AG09309 (cell line): Measurements from ENCODE around the gene NELL2.

Experiments
- DNase-seq: peaks from one replicate; pipeline ENCODE4 v3.0.0-alpha.2; 2010; ENCODE audit warnings: low read depth
- H3K4me3 ChIP-seq: 2 replicates; pipeline ENCODE4 v1.5.1; 2011; ENCODE audit warnings: mild to moderate bottlenecking, low read depth, low read length, moderate library complexity; ENCODE audit not compliant: control insufficient read depth
- CTCF ChIP-seq: IDR thresholded peaks from 2 replicates; pipeline ENCODE4 v1.5.1; 2011; ENCODE audit warnings: mild to moderate bottlenecking, low read depth, low read length, inconsistent platforms; ENCODE audit not compliant: insufficient read depth, control insufficient read depth; ENCODE audit errors: missing control alignments

The NELL2 gene

GRCh38 chr12:44653861-44654527, 222.1 kb downstream of the NELL2 start:
- DNase-seq, result no peak
- TF ChIP-seq CTCF, result no peak
- no peak overlapping the region for H3K4me3 ChIP-seq

GRCh38 chr12:44649693-44650092, 226.4 kb downstream of the NELL2 start:
- H3K4me3 ChIP-seq, result no peak overlapping the region
- TF ChIP-seq CTCF, result no peak
- no peak for DNase-seq

GRCh38 chr12:44647917-44648690, 228.0 kb downstream of the NELL2 start:
- DNase-seq, result no peak
- TF ChIP-seq CTCF, result no peak
- no peak overlapping the region for H3K4me3 ChIP-seq

GRCh38 chr12:44640427-44641190, 235.5 kb downstream of the NELL2 start:
- H3K4me3 ChIP-seq, result no peak overlapping the region
- no peak for TF ChIP-seq CTCF
- no peak for DNase-seq

- no peak for DNase-seq
- no peak for TF ChIP-seq CTCF
- H3K4me3 ChIP-seq, result no peak overlapping the region
Observed at GRCh38 chr12:44637875-44638274, 238.2 kb downstream of the NELL2 start.

GRCh38 chr12:44628180-44628579, 247.9 kb downstream of the NELL2 start:
- TF ChIP-seq CTCF, result no peak
- no peak overlapping the region for H3K4me3 ChIP-seq
- no peak for DNase-seq
